Osteoblast (primary cell): Measurements from ENCODE around the gene PDE8B. TPM values are rescaled to one million over a fixed set of nuclear protein-coding genes. Genes with fewer than 3 reads are reported as not detected.

Experiments used
- DNase-seq: peaks from one replicate; pipeline ENCODE4 v3.0.0; 2011; ENCODE audit warnings: low spot score, mixed read lengths; ENCODE audit not compliant: insufficient read length; ENCODE audit errors: missing footprints
- H2AFZ ChIP-seq: 2 replicates; pipeline ENCODE4 v1.6.0; 2011; ENCODE audit warnings: mild to moderate bottlenecking, low read length
- H3K27ac ChIP-seq: 2 replicates; pipeline ENCODE4 v1.5.1; 2011; ENCODE audit warnings: mild to moderate bottlenecking, low read depth, low read length, moderate library complexity
- H3K27me3 ChIP-seq: 2 replicates; pipeline ENCODE4 v1.6.0; 2012; ENCODE audit warnings: mild to moderate bottlenecking, control low read depth, inconsistent platforms, low read length, moderate library complexity; ENCODE audit not compliant: insufficient read depth
- H3K36me3 ChIP-seq: 2 replicates; pipeline ENCODE4 v1.5.1; 2011; ENCODE audit warnings: mild to moderate bottlenecking, low read length, control low read depth, moderate library complexity; ENCODE audit not compliant: insufficient read depth
- H3K4me1 ChIP-seq: 2 replicates; pipeline ENCODE4 v1.5.1; 2011; ENCODE audit warnings: mild to moderate bottlenecking, low read length, control low read depth, moderate library complexity; ENCODE audit not compliant: insufficient read depth
- H3K4me2 ChIP-seq: 2 replicates; pipeline ENCODE4 v1.6.0; 2011; ENCODE audit warnings: mild to moderate bottlenecking, low read length; ENCODE audit not compliant: insufficient read depth
- H3K4me3 ChIP-seq: fragments of 200-600 bp; sonication (generic); 3 replicates; pipeline ENCODE4 v1.5.1; 2012; ENCODE audit warnings: mild to moderate bottlenecking, low read length, inconsistent platforms; ENCODE audit not compliant: insufficient read depth
- H3K79me2 ChIP-seq: 2 replicates; pipeline ENCODE4 v1.6.0; 2012; ENCODE audit warnings: mild to moderate bottlenecking, low read length, control low read depth, inconsistent platforms; ENCODE audit not compliant: insufficient read depth
- H3K9me3 ChIP-seq: 2 replicates; pipeline ENCODE4 v1.5.1; 2011; ENCODE audit warnings: low read depth, low read length, control low read depth
- H4K20me1 ChIP-seq: 2 replicates; pipeline ENCODE4 v1.6.0; 2012; ENCODE audit warnings: mild to moderate bottlenecking, low read length, control low read depth; ENCODE audit not compliant: insufficient read depth
- total RNA-seq: library from RNA; depleted of rRNA; stranded (reverse); fragments of >200 nt; gene quantifications from 2 replicates; pipeline ENCODE4 v1.2.3, GENCODE V29; 2012
- TF ChIP-seq, protein P1 (sequence below): IDR thresholded peaks from 2 replicates; pipeline ENCODE4 v1.5.1; 2011; ENCODE audit warnings: mild to moderate bottlenecking, low read depth, low read length, moderate library complexity; ENCODE audit errors: extremely low read depth

The PDE8B gene
- total RNA-seq, 1 donor = under 0.01 TPM

DNA sequence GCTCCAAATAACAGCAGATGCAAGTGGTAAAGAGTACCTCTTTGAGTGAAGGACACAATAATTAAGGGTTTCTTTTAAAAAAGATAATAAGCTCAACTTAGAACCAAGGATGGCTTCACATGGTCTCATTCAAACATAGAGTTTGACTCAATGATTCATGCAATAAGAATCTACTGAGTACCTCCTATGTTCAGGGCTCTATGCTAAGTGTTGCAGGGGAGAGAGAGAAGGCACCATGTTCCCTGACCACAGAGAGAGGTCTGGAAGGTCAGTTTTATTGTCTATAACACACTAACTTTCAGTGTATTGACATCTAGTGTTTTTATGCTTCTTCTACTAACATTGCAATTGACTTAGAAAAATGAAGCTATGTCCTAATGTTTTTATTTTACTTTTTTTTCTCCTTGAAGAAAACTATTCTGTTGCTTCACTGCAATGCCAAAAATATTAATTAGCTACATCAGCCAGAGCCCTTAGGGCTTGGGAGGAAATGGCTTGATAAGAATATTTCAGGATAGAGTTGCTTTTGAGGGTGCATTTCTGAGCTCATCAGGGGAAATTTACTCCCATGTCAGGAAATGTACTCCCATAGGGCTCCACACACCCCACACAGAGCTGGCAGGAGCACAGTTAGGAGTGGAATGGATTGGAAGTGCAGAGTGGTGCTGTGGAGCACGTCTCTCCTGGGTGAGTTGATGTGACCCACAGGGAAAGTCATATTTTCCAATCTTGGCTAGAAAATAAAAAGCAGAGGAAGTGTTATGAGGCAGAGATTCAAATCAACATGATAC is 106.6 kb downstream of the PDE8B start:
- DNase-seq = no peak
- H3K27ac ChIP-seq = no peak overlapping the region
- H3K27me3 ChIP-seq = peaks cover 3% of the 10 kb centered on the region
- no peaks in the 10 kb centered on the region for H3K79me2 ChIP-seq
- TF ChIP-seq, protein P1, sequence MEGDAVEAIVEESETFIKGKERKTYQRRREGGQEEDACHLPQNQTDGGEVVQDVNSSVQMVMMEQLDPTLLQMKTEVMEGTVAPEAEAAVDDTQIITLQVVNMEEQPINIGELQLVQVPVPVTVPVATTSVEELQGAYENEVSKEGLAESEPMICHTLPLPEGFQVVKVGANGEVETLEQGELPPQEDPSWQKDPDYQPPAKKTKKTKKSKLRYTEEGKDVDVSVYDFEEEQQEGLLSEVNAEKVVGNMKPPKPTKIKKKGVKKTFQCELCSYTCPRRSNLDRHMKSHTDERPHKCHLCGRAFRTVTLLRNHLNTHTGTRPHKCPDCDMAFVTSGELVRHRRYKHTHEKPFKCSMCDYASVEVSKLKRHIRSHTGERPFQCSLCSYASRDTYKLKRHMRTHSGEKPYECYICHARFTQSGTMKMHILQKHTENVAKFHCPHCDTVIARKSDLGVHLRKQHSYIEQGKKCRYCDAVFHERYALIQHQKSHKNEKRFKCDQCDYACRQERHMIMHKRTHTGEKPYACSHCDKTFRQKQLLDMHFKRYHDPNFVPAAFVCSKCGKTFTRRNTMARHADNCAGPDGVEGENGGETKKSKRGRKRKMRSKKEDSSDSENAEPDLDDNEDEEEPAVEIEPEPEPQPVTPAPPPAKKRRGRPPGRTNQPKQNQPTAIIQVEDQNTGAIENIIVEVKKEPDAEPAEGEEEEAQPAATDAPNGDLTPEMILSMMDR = no peak
- H3K4me1 ChIP-seq = no peaks in the 10 kb centered on the region
- H4K20me1 ChIP-seq = no peaks in the 10 kb centered on the region
- H2AFZ ChIP-seq = no peak overlapping the region
- H3K9me3 ChIP-seq = no peaks in the 10 kb centered on the region
- H3K4me3 ChIP-seq = no peak overlapping the region
- H3K4me2 ChIP-seq = no peak overlapping the region
- H3K36me3 ChIP-seq = no peaks in the 10 kb centered on the region

DNA sequence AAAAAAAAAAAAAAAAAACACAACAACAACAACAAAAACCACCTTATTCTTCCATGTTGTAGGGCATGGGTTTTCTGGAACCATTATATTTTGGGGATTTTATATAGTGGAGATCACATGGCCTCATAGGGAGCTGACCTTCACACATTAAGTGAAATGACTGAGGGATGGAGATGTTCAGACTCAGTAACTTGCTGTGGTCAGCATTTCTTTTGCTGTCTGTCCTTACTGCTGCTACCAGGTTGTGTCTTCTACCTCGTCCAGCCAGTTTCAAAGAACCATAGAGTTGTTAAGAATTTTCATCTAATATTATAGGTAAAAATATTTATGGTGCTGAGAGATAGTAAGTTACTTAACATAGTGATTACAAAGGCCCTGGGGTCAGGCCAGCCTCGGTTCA is 107.6 kb downstream of the PDE8B start:
- H3K27ac ChIP-seq = no peak overlapping the region
- DNase-seq = no peak

DNA sequence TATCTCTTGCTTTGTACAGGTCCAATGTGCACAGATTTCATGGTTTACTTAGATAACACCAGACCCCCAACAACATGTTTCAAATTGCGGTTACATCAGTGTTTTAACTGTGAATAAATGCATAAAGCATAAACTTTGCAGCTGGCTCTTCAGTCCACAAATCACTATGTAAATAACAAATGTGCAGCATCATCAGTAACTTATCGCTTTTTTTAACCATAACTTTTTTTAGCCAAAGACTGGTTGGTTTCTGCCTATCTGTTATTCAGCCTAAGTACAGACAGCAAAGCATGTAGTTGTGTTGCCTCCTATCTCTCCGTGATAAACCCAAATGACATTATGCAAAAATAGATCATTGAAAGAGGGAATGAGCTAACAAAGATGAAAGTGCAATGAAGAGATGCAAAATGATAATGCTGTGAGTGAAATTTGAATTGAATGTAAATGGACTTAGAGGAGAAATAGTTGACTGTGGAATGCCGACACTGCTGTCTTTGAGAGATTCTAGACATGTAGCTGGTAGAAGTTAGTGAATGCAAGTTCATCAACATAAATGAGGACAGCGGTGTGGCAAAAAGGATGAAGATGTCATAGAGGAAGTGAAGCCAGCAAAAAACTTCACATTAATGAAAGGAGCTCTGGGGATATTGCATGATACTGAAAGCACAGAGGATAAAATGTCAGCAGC is 108.8 kb downstream of the PDE8B start:
- Histone ChIP-seq H3K36me3 (no peaks in the 10 kb centered on the region), H3K9me3 (no peaks in the 10 kb centered on the region), H3K27me3 (peaks cover 3% of the 10 kb centered on the region), H3K4me3 (no peak overlapping the region), H3K4me2 (no peak overlapping the region), H4K20me1 (no peaks in the 10 kb centered on the region), H3K79me2 (no peaks in the 10 kb centered on the region), H3K4me1 (no peaks in the 10 kb centered on the region), H3K27ac (no peak overlapping the region), H2AFZ (no peak overlapping the region)
- no peak for DNase-seq
- TF ChIP-seq, protein P1 = no peak

More for the DNA sequence above, 107.6 kb downstream of the PDE8B start:
- no peaks in the 10 kb centered on the region for H3K79me2 ChIP-seq
- H3K4me2 ChIP-seq = no peak overlapping the region
- no peak overlapping the region for H3K4me3 ChIP-seq
- H2AFZ ChIP-seq = no peak overlapping the region
- peaks cover 3% of the 10 kb centered on the region for H3K27me3 ChIP-seq
- H3K4me1 ChIP-seq = no peaks in the 10 kb centered on the region
- H4K20me1 ChIP-seq = no peaks in the 10 kb centered on the region
- H3K9me3 ChIP-seq = no peaks in the 10 kb centered on the region
- TF ChIP-seq, protein P1 = no peak
- no peaks in the 10 kb centered on the region for H3K36me3 ChIP-seq

DNA sequence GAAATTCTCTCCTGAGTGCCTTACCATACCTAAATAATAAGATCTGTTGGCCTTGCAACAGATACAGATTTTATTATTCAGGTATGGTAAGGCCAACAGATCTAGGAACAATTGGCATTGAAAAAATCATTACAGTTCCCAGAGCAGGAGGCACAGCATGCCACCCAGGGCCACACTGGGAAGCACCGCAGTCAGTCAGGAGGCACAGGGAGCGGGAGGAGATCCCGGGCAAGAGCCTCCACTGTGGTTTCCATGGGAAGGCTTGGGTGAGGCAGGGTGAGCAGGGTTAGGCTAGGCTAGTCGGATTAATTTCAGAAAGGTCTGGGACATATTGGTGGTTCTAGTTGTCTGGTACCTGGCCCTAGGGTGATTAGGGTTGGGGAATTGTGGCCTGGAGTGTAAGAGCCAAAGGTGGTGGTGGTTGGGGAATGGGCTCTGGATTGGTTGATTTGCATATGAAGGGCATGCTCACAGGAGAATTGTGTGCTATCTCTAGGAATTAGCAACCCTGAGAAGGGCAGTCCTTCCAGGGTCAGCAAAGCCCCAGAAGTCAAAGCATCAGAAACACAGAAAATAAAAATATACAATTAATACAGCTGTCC is 111.4 kb downstream of the PDE8B start:
- Histone ChIP-seq H3K27me3 (peaks cover 3% of the 10 kb centered on the region), H3K9me3 (no peaks in the 10 kb centered on the region), H3K4me3 (no peak overlapping the region), H2AFZ (no peak overlapping the region), H3K27ac (no peak overlapping the region), H3K36me3 (no peaks in the 10 kb centered on the region), H3K4me2 (no peak overlapping the region), H3K79me2 (no peaks in the 10 kb centered on the region), H3K4me1 (no peaks in the 10 kb centered on the region), H4K20me1 (no peaks in the 10 kb centered on the region)
- no peak for DNase-seq
- TF ChIP-seq, protein P1 = no peak
